CD14-positive monocyte (primary cell): ENCODE measurements around the gene S1PR3. TPM values are rescaled to one million over a fixed set of nuclear protein-coding genes. Genes with fewer than 3 reads are reported as not detected.

Experiments used
- DNase-seq, 3 donors: peaks; one replicate each; pipeline ENCODE4 v3.0.0-alpha.2; 2011 to 2022
- H2AFZ ChIP-seq: 2 replicates; pipeline ENCODE4 v1.6.0; 2012; ENCODE audit warnings: mild to moderate bottlenecking, low read depth, low read length, inconsistent platforms; ENCODE audit not compliant: insufficient read depth, poor library complexity, severe bottlenecking
- H3K27ac ChIP-seq, 2 donors: 1 replicate in 1 of 2; 2 replicates in 1 of 2; pipeline ENCODE4 v1.5.1; 2012 to 2013; ENCODE audit warnings: low read length in 2 of 2, control low read depth in 1 of 2, inconsistent platforms in 1 of 2, low read depth in 1 of 2, mild to moderate bottlenecking in 1 of 2
- H3K27me3 ChIP-seq, 2 donors: one replicate each; pipeline versions ENCODE4 v1.6.0 to v1.6.1; 2011 to 2013; ENCODE audit warnings: low read length in 2 of 2; ENCODE audit not compliant: control insufficient read depth in 2 of 2, insufficient read depth in 2 of 2
- H3K36me3 ChIP-seq, 2 donors: replicated peaks in 1 of 2; 1 replicate in 1 of 2; 2 replicates in 1 of 2; pipeline versions ENCODE4 v1.5.1 to v1.6.1; 2012 to 2013; ENCODE audit warnings: low read length in 2 of 2, control low read depth in 1 of 2, inconsistent platforms in 1 of 2, mild to moderate bottlenecking in 1 of 2; ENCODE audit not compliant: insufficient read depth in 2 of 2, control insufficient read depth in 1 of 2
- H3K4me1 ChIP-seq, 2 donors: 1 replicate in 1 of 2; 2 replicates in 1 of 2; pipeline versions ENCODE4 v1.5.1 to v1.6.1; 2012 to 2013; ENCODE audit warnings: low read length in 2 of 2, control low read depth in 1 of 2, inconsistent platforms in 1 of 2, mild to moderate bottlenecking in 1 of 2, moderate library complexity in 1 of 2; ENCODE audit not compliant: insufficient read depth in 2 of 2, control insufficient read depth in 1 of 2
- H3K4me2 ChIP-seq: replicated peaks from 2 replicates; pipeline ENCODE3; 2012; ENCODE audit warnings: low read length, moderate library complexity, mild to moderate bottlenecking; ENCODE audit not compliant: poor library complexity, severe bottlenecking; ENCODE audit errors: extremely low read depth
- H3K4me3 ChIP-seq, 3 experiments: fragments of 200-600 bp in 1 of 3; sonication (generic) in 1 of 3; replicated peaks in 1 of 3; 1 replicate in 2 of 3; 2 replicates in 1 of 3; pipeline ENCODE4 v1.5.1; 2011 to 2013; ENCODE audit warnings: low read length in 3 of 3, mild to moderate bottlenecking in 3 of 3, control low read depth in 2 of 3, low read depth in 2 of 3, inconsistent platforms in 1 of 3, moderate library complexity in 1 of 3
- H3K79me2 ChIP-seq: 2 replicates; pipeline ENCODE4 v1.6.0; 2012; ENCODE audit warnings: mild to moderate bottlenecking, control low read depth, inconsistent platforms, low read length, moderate library complexity; ENCODE audit not compliant: insufficient read depth
- H3K9ac ChIP-seq: 2 replicates; pipeline ENCODE4 v1.6.0; 2017; ENCODE audit warnings: low read length, mild to moderate bottlenecking; ENCODE audit not compliant: insufficient read depth, poor library complexity, severe bottlenecking
- H3K9me3 ChIP-seq, 2 donors: replicated peaks in 1 of 2; 1 replicate in 1 of 2; 2 replicates in 1 of 2; pipeline versions ENCODE4 v1.5.1 to v1.6.1; 2012 to 2013; ENCODE audit warnings: low read length in 2 of 2, control low read depth in 1 of 2; ENCODE audit not compliant: control insufficient read depth in 1 of 2, insufficient read depth in 1 of 2
- H4K20me1 ChIP-seq: 2 replicates; pipeline ENCODE4 v1.6.0; 2012; ENCODE audit warnings: mild to moderate bottlenecking, low read length, control low read depth, moderate library complexity; ENCODE audit not compliant: insufficient read depth
- H3K27ac Mint-ChIP-seq, 7 donors: one replicate each; pipeline ENCODE4 v1.8.0; 2020; ENCODE audit warnings: mild to moderate bottlenecking in 7 of 7, mixed read lengths in 7 of 7, moderate library complexity in 6 of 7, inconsistent platforms in 2 of 7
- H3K27me3 Mint-ChIP-seq, 3 donors: one replicate each; pipeline ENCODE4 v1.8.0; 2021 to 2022; ENCODE audit warnings: low read depth in 3 of 3, mild to moderate bottlenecking in 3 of 3, mixed read lengths in 3 of 3, moderate library complexity in 3 of 3, inconsistent platforms in 1 of 3
- H3K36me3 Mint-ChIP-seq, 2 donors: one replicate each; pipeline ENCODE4 v1.8.0; 2020; ENCODE audit warnings: mixed read lengths in 2 of 2, inconsistent platforms in 1 of 2, mild to moderate bottlenecking in 1 of 2
- H3K4me1 Mint-ChIP-seq: one replicate; pipeline ENCODE4 v1.8.0; 2020; ENCODE audit warnings: mild to moderate bottlenecking, mixed read lengths
- H3K4me3 Mint-ChIP-seq, 2 donors: one replicate each; pipeline ENCODE4 v1.8.0; 2020; ENCODE audit warnings: mild to moderate bottlenecking in 2 of 2, mixed read lengths in 2 of 2, moderate library complexity in 1 of 2
- H3K9me3 Mint-ChIP-seq, 7 donors: one replicate each; pipeline ENCODE4 v1.8.0; 2020 to 2022; ENCODE audit warnings: mixed read lengths in 7 of 7, mild to moderate bottlenecking in 6 of 7, moderate library complexity in 6 of 7, inconsistent platforms in 2 of 7
- CTCF ChIP-seq: fragments of 200-600 bp; IDR thresholded peaks from one replicate; pipeline ENCODE4 v1.8.0; 2022; ENCODE audit warnings: antibody characterized with exemption, mild to moderate bottlenecking
- WGBS: methylation state at CpG from one replicate; pipeline ENCODE4 v1.1.5; 2013; ENCODE audit warnings: missing lambda C conversion rate; ENCODE audit not compliant: insufficient coverage; 5-methylcytosine and 5-hydroxymethylcytosine counted together
- intact Hi-C, 2 donors: fragments of 100-400 bp; cut with micrococcal nuclease; formaldehyde crosslinking; loops; one replicate each; pipeline versions ENCODE4 v1.15.0 to v1.15.1; 2023
- polyA plus RNA-seq, 3 donors: library from polyadenylated mRNA; depleted of rRNA in 1 of 3; unstranded in 2 of 3; stranded (reverse) in 1 of 3; fragments of 300-500 nt in 2 of 3; fragments of >200 nt in 1 of 3; fragmentation: Illumina TruSeq in 2 of 3; gene quantifications; 1 replicate in 2 of 3; 2 replicates in 1 of 3; pipeline ENCODE4 v1.2.3, GENCODE V29; 2012 to 2021

Gene S1PR3
- polyA plus RNA-seq, 3 donors: 28.2 to 59.7 (median 30.6) TPM

DNA sequence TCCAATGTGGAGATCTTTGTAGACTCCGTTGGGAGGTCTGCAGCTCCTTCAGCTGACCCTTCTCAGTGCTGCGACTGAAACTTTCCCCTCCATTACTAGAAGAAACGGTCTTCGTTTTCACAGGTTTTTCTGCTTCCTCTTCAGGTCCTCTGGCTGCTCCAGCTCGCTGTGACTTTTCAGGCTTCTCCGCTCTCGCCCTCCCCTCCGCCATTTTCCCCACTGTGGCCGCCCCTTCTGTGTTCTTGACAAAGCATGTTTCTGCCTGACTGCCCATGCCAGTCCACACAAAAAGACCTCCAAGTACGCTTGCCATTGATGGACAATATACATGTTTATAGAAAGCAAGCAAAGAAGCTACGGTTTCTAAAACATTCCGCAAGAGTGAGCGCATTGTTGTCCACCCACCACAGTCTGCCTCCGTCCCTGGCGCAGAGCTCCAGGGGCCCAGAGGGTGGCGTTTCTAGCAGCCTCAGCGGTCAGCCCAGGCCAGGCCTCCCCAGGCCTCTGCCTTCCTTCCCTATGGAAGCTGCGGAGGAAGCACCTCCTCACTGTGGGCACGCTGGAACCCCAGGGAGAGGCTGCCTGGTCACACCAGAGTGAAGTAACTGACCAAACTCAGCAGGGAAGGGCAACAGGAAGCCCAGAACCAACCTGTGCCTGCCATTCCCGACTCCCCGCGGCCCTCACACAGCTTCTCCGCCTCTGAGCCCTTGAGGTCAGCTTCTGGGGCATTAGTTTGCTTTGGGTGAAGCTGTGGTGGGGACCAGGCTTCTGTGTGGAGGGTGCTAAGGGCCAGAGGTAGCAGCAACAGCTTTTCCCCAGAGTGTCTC lies 19.9 kb upstream of the S1PR3 start:
- Histone ChIP-seq H3K36me3 (no peaks in the 10 kb centered on the region), H3K9me3 (no peaks in the 10 kb centered on the region), H3K79me2 (no peaks in the 10 kb centered on the region), H2AFZ (no peak overlapping the region), H3K27me3 (no peaks in the 10 kb centered on the region), H3K4me2 (no peak overlapping the region), H3K4me1 (no peaks in the 10 kb centered on the region), H4K20me1 (no peaks in the 10 kb centered on the region), H3K27ac (no peak overlapping the region), H3K9ac (no peak overlapping the region), H3K4me3 (no peak overlapping the region)
- H3K4me3 Mint-ChIP-seq: no peak overlapping the region
- DNase-seq: no peak
- peaks cover 13 to 19% (median 15%) of the 10 kb centered on the region in 3 donors for H3K27me3 Mint-ChIP-seq
- peaks cover 0 to 1% (median 0%) of the 10 kb centered on the region in 7 donors for H3K9me3 Mint-ChIP-seq
- no peak overlapping the region for H3K27ac Mint-ChIP-seq
- intact Hi-C loops: no loop called here
- peaks cover 4% of the 10 kb centered on the region for H3K4me1 Mint-ChIP-seq
- 91% methylated on average over 21 of the region's 23 CpGs for WGBS
- H3K36me3 Mint-ChIP-seq: no peaks in the 10 kb centered on the region
- no peak for TF ChIP-seq CTCF

- Histone ChIP-seq H3K9me3 (no peaks in the 10 kb centered on the region), H3K27me3 (no peaks in the 10 kb centered on the region), H3K27ac (no peak overlapping the region), H3K9ac (no peak overlapping the region), H3K4me1 (no peaks in the 10 kb centered on the region), H3K4me3 (no peak overlapping the region), H2AFZ (no peak overlapping the region), H3K79me2 (no peaks in the 10 kb centered on the region), H4K20me1 (no peaks in the 10 kb centered on the region), H3K36me3 (no peaks in the 10 kb centered on the region), H3K4me2 (no peak overlapping the region)
- intact Hi-C loops: no loop called here
- H3K36me3 Mint-ChIP-seq: no peaks in the 10 kb centered on the region
- no peak overlapping the region for H3K27ac Mint-ChIP-seq
- H3K9me3 Mint-ChIP-seq: peaks cover 0 to 2% (median 0%) of the 10 kb centered on the region in 7 donors
- no peak for TF ChIP-seq CTCF
- no CpG with 5 or more reads among the region's 4 CpGs for WGBS
- H3K4me1 Mint-ChIP-seq: peaks cover 7% of the 10 kb centered on the region
- DNase-seq: no peak
- no peak overlapping the region for H3K4me3 Mint-ChIP-seq
- peaks cover 14 to 21% (median 18%) of the 10 kb centered on the region in 3 donors for H3K27me3 Mint-ChIP-seq
These were observed 18.9 kb upstream of the S1PR3 start for GRCh38 chr9:88972401-88972800.
